WTC11 (cell line): ENCODE measurements around the gene CDK9. TPM values are rescaled to one million over a fixed set of nuclear protein-coding genes. Genes with fewer than 3 reads are reported as not detected.

Experiments used
- ATAC-seq: fragments of 200-7000 bp; cut with Tn5 transposase; 2 replicates; pipeline ENCODE4 v1.10.0; 2021; ENCODE audit warnings: mild to moderate bottlenecking, moderate library complexity
- CTCF ChIA-PET: fragments of 300-600 bp; sonication (Branson Sonifier 250); formaldehyde crosslinking; loops from one replicate; lab custom pipeline; 2021; ENCODE audit warnings: antibody characterized with exemption; lab: Charles Lee
- POLR2A ChIA-PET: fragments of 350-600 bp; sonication (Branson Sonifier 250); formaldehyde crosslinking; loops from one replicate; lab custom pipeline; 2021; ENCODE audit warnings: antibody characterized with exemption; lab: Charles Lee
- DNase-seq: peaks from one replicate; pipeline ENCODE4 v3.0.0; 2021; ENCODE audit warnings: low spot score
- H3K27ac Mint-ChIP-seq: 2 replicates; pipeline ENCODE4 v1.8.0; 2021; ENCODE audit warnings: mixed read lengths
- H3K27me3 Mint-ChIP-seq: 2 replicates; pipeline ENCODE4 v1.8.0; 2021; ENCODE audit warnings: low read depth, mild to moderate bottlenecking, moderate library complexity, mixed read lengths
- H3K36me3 Mint-ChIP-seq: 2 replicates; pipeline ENCODE4 v1.8.0; 2021; ENCODE audit warnings: mixed read lengths
- H3K4me1 Mint-ChIP-seq: 2 replicates; pipeline ENCODE4 v1.8.0; 2022; ENCODE audit warnings: mixed read lengths
- H3K4me3 Mint-ChIP-seq: 2 replicates; pipeline ENCODE4 v1.8.0; 2021; ENCODE audit warnings: mild to moderate bottlenecking, moderate library complexity, mixed read lengths
- H3K9me3 Mint-ChIP-seq: 2 replicates; pipeline ENCODE4 v1.8.0; 2021; ENCODE audit warnings: mixed read lengths
- ATF2 ChIP-seq: sonication (generic); formaldehyde crosslinking; IDR thresholded peaks from 2 replicates; pipeline ENCODE4 v1.8.1; 2022; ENCODE audit warnings: low read depth, missing genetic modification reagents, borderline replicate concordance
- CBFB ChIP-seq: sonication (generic); formaldehyde crosslinking; IDR thresholded peaks from 2 replicates; pipeline ENCODE4 v1.8.1; 2022; ENCODE audit warnings: mild to moderate bottlenecking, low read depth, missing genetic modification reagents
- CREM ChIP-seq: sonication (generic); formaldehyde crosslinking; IDR thresholded peaks from 2 replicates; pipeline ENCODE4 v1.8.1; 2022; ENCODE audit warnings: mild to moderate bottlenecking, missing genetic modification reagents, moderate library complexity
- CTCF ChIP-seq: fragments of 200-600 bp; IDR thresholded peaks from 2 replicates; pipeline ENCODE4 v1.8.0; 2022; ENCODE audit warnings: antibody characterized with exemption
- ERG ChIP-seq: fragments of 250-450 bp; sonication (Bioruptor Pico); IDR thresholded peaks from 2 replicates; pipeline ENCODE4 v1.8.0; 2021; ENCODE audit warnings: mild to moderate bottlenecking
- FOXK1 ChIP-seq: sonication (generic); formaldehyde crosslinking; IDR thresholded peaks from 2 replicates; pipeline ENCODE4 v1.8.0; 2022; ENCODE audit warnings: mild to moderate bottlenecking, moderate library complexity, missing genetic modification reagents
- FOXP4 ChIP-seq: sonication (generic); formaldehyde crosslinking; IDR thresholded peaks from 2 replicates; pipeline ENCODE4 v1.8.0; 2022; ENCODE audit warnings: mild to moderate bottlenecking, missing genetic modification reagents
- GTF2I ChIP-seq: fragments of 250-450 bp; sonication (Bioruptor Pico); conservative IDR thresholded peaks from 2 replicates; pipeline ENCODE4 v1.4.0; 2021; ENCODE audit warnings: mild to moderate bottlenecking
- HMGA2 ChIP-seq: fragments of 250-450 bp; sonication (Bioruptor Pico); IDR thresholded peaks from 2 replicates; pipeline ENCODE4 v1.4.0; 2021; ENCODE audit warnings: mild to moderate bottlenecking, moderate library complexity
- JUN ChIP-seq: sonication (generic); formaldehyde crosslinking; IDR thresholded peaks from 2 replicates; pipeline ENCODE4 v1.8.0; 2023; ENCODE audit warnings: mild to moderate bottlenecking, missing genetic modification reagents
- NR2C2 ChIP-seq: sonication (generic); formaldehyde crosslinking; IDR thresholded peaks from 2 replicates; pipeline ENCODE4 v1.8.0; 2022; ENCODE audit warnings: mild to moderate bottlenecking, missing genetic modification reagents
- PRDM15 ChIP-seq: sonication (generic); formaldehyde crosslinking; IDR thresholded peaks from 2 replicates; pipeline ENCODE4 v1.8.0; 2022; ENCODE audit warnings: missing genetic modification reagents
- SOX15 ChIP-seq: fragments of 250-450 bp; sonication (Bioruptor Pico); IDR thresholded peaks from 2 replicates; pipeline ENCODE4 v1.9.0; 2021; ENCODE audit warnings: mild to moderate bottlenecking
- SP1 ChIP-seq: sonication (generic); formaldehyde crosslinking; conservative IDR thresholded peaks from 2 replicates; pipeline ENCODE4 v1.8.1; 2022; ENCODE audit warnings: missing genetic modification reagents
- ZNF138 ChIP-seq: sonication (generic); formaldehyde crosslinking; conservative IDR thresholded peaks from 2 replicates; pipeline ENCODE4 v1.8.1; 2022; ENCODE audit warnings: mild to moderate bottlenecking, moderate library complexity, missing genetic modification reagents
- ZNF232 ChIP-seq: sonication (generic); formaldehyde crosslinking; IDR thresholded peaks from 2 replicates; pipeline ENCODE4 v1.8.0; 2022; ENCODE audit warnings: mild to moderate bottlenecking, missing genetic modification reagents
- ZNF281 ChIP-seq: sonication (generic); formaldehyde crosslinking; IDR thresholded peaks from 2 replicates; pipeline ENCODE4 v1.8.0; 2023; ENCODE audit warnings: mild to moderate bottlenecking, missing genetic modification reagents
- ZNF317 ChIP-seq: sonication (generic); formaldehyde crosslinking; IDR thresholded peaks from 2 replicates; pipeline ENCODE4 v1.8.1; 2023; ENCODE audit warnings: low read depth, mild to moderate bottlenecking, moderate library complexity, missing genetic modification reagents, borderline replicate concordance
- total RNA-seq: library from RNA; stranded (reverse); gene quantifications from 3 replicates; pipeline ENCODE4 v1.2.3, GENCODE V29; 2021

Gene CDK9
- total RNA-seq, 1 experiment from 2014 or later: 111 TPM

GRCh38 chr9:127788337-127789011 lies 2.6 kb downstream of the CDK9 start:
- no peak for DNase-seq
- no peaks in the 10 kb centered on the region for H3K9me3 Mint-ChIP-seq
- ChIA-PET POLR2A (no interaction called here), CTCF (interaction anchor here (1.0 to 1.3 kb wide), 2 partner anchors 25 to 54 kb away, joined by 3 read pairs; partner anchors contain the start of gene TOR2A)
- no peak for ATAC-seq
- TF ChIP-seq ATF2 (CRISPR knock-in tag) (no peak), HMGA2 (CRISPR knock-in tag) (no peak), JUN (no peak), ZNF281 (CRISPR knock-in tag) (no peak), ZNF317 (no peak), PRDM15 (CRISPR knock-in tag) (no peak), ERG (CRISPR knock-in tag) (no peak), SOX15 (no peak), CBFB (CRISPR knock-in tag) (no peak), ZNF138 (no peak), ZNF232 (CRISPR knock-in tag) (no peak), GTF2I (CRISPR knock-in tag) (no peak), CREM (CRISPR knock-in tag) (no peak), SP1 (CRISPR knock-in tag) (no peak), FOXK1 (CRISPR knock-in tag) (no peak), CTCF (no peak), FOXP4 (CRISPR knock-in tag) (no peak), NR2C2 (no peak)
- peaks cover 53% of the 10 kb centered on the region for H3K36me3 Mint-ChIP-seq
- H3K27ac Mint-ChIP-seq: no peak overlapping the region
- no peak overlapping the region for H3K4me3 Mint-ChIP-seq
- H3K4me1 Mint-ChIP-seq: peaks cover 26% of the 10 kb centered on the region
- no peaks in the 10 kb centered on the region for H3K27me3 Mint-ChIP-seq
